ENCODE results near the gene ZNF445.
"Not testable (repeated sequence)": the region's sequence is repeated elsewhere in the genome, so short reads cannot be mapped to it uniquely, and the experiment has no call there.

The ZNF445 gene

GRCh38 chr3:44398853-44399252, 78.6 kb downstream of the ZNF445 start:
- DNase-seq (ENCODE audit: low spot score), result no peak

GRCh38 chr3:44398271-44398670, 79.2 kb downstream of the ZNF445 start:
- not testable (repeated sequence) for DNase-seq (ENCODE audit: low spot score)

DNA sequence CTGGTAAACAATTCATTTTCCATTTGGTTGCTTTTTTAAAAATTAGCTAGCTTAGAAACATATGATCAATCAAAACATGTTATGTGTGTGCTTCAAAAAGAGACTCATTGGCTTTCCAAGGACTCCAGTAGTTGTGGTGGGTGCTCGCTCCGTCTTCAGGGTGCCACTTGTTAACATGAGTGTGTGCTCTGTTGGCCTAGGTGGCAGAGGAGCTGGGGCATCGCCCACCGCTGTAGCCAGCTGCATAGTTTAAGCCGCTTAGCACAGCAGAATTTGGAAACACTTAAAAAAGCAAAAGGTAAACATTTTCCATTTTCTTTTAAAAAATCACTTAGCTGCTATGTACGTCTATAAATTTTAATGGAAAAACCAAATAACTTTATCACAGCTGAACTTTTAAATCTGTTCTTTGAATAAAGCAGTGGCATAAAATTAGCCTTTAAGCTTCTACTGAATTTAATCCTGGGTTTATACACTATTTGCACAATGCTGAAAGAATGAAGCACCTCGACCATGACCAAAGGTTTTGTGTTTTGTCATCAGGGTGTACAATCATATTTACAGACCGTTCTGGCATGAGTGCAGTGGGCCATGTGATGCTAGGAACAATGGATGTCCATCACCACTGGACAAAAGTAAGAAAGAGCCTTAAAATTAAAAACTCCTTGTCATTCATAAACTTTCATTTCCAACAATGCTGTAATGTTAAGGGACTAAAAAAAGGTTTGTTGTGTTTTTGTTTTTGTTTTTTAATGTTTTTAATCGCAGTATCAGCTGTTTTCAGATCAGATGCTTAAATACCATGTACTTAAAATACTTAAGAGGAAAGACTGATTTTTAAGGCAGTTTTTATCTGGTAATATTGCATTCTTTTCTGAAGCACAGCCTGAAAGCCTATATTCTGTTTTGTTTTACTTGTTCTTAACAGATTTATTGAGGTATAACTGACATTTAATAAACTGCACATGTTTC, 81.0 kb downstream of the ZNF445 start:
- DNase-seq (ENCODE audit: low spot score), result no peak

- no peak for DNase-seq (ENCODE audit: low spot score)
These were observed 81.8 kb downstream of the ZNF445 start for GRCh38 chr3:44395714-44396113.

GRCh38 chr3:44392489-44392888, 85.0 kb downstream of the ZNF445 start:
- DNase-seq (ENCODE audit: low spot score), result no peak

DNA sequence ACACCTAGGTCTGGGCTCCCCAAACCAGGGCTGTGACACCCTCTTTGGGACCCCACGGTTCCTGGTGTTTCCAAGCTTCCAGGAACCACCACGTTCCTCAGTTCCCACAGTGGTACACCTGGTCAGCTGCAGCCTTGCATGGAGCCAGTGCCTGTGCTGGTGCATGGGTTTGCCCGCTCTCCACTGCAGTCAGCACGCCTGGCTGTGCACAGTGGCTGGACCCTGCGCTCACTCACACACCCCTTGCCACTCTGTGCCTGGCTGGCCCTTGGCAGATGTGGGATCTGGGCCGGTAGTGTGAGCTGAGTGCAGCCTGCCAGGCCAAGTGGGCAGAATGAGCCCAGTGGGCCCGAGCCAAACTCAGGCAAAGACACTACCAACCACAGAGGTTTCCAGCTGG, 90.1 kb downstream of the ZNF445 start:
- no peak for DNase-seq (ENCODE audit: low spot score)

All from iPS-NIHi11 (cell line).